ENCODE data around the gene METTL24. TPM values are rescaled to one million over a fixed set of nuclear protein-coding genes. Genes with fewer than 3 reads are reported as not detected.

Gene METTL24
- total and polyA plus RNA-seq, 2 of the 8 experiments (the other 6 are each of a cell fraction or from before 2014, with no cell fraction given): 0.30 to 0.39 TPM

DNA sequence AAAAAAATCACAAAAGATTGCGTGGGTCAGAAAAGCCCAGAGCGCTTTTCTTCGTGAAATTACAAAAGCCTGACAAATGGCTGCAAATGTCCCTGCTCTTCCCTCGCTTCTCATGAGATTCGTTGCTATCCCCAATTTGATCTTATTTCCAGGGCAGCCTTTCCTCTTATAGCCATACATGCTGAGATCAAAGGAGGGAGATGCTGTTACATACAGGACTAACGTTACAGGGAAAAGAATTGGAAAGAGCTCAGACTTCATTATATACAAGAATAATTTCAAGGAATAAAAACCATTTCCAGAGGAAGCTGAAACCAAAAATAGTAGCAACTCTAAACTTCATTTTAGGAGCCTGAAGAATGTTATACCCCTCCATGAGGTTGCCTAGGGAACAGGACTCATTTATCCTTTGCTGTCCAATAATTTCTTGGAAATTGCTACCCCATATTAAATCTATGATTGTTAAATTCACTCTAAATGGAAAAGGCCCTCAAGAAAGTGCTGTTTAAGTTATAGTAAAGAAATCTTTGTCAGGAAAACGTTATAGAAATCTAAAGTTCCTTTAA, 81.0 kb downstream of the METTL24 start:
- Histone ChIP-seq H4K5ac (ENCODE audit: insufficient read length, low read depth, low read length) (no peak overlapping the region), H3K56ac (replicated peaks; ENCODE audit: insufficient read length, low read depth, low read length) (no peak overlapping the region), H3K18ac (ENCODE audit: extremely low read depth, low read length) (no peak overlapping the region), H3K4me3 (ENCODE audit: extremely low read depth in 1 of 4, insufficient read depth in 2 of 4, low read depth in 3 of 4, low read length in 4 of 4) (no peak overlapping the region), H2AK5ac (ENCODE audit: low read depth, low read length) (no peak overlapping the region), H2BK5ac (ENCODE audit: low read depth, low read length) (no peak overlapping the region), H3K23ac (ENCODE audit: insufficient read length) (no peak overlapping the region), H4K20me1 (replicated peaks in 1 of 2; ENCODE audit: control insufficient read depth in 1 of 2, insufficient read depth in 2 of 2, low read length in 2 of 2) (no peaks in the 10 kb centered on the region), H2AFZ (ENCODE audit: low read length) (no peak overlapping the region), H3K9ac (replicated peaks in 1 of 4; ENCODE audit: extremely low read depth in 1 of 4, low read depth in 3 of 4, low read length in 3 of 4) (no peak overlapping the region), H2BK15ac (ENCODE audit: low read length) (no peak overlapping the region), H2BK120ac (replicated peaks; ENCODE audit: low read depth, low read length) (no peak overlapping the region), H3K4ac (replicated peaks; ENCODE audit: insufficient read length, low read depth, low read length) (no peak overlapping the region), H3K79me1 (ENCODE audit: low read depth, low read length) (no peaks in the 10 kb centered on the region), H4K91ac (replicated peaks; ENCODE audit: insufficient read length, low read length) (no peak overlapping the region), H4K8ac (ENCODE audit: extremely low read depth, insufficient read depth, low read length) (no peak overlapping the region), H3K9me3 (ENCODE audit: insufficient read depth in 2 of 2, low read depth in 1 of 2, low read length in 1 of 2) (peaks cover 0 to 5% of the 10 kb centered on the region in 2 experiments; a peak in 2 of 4 replicates), H2BK20ac (ENCODE audit: low read length) (no peak overlapping the region), H3K4me1 (replicated peaks in 1 of 4; ENCODE audit: control insufficient read depth in 3 of 4, insufficient read depth in 4 of 4, low read length in 3 of 4) (no peaks in the 10 kb centered on the region; a peak in 1 of 7 replicates), H3K79me2 (ENCODE audit: control insufficient read depth in 1 of 2, insufficient read depth in 2 of 2, low read length in 2 of 2) (no peaks in the 10 kb centered on the region), H3K4me2 (ENCODE audit: insufficient read depth in 1 of 2, low read depth in 2 of 2, low read length in 2 of 2) (no peak overlapping the region), H2BK12ac (ENCODE audit: low read depth, low read length) (no peak overlapping the region), H3K14ac (ENCODE audit: insufficient read length) (no peak overlapping the region), H3K27me3 (replicated peaks in 1 of 4; ENCODE audit: control insufficient read depth in 3 of 4, extremely low read depth in 1 of 4, insufficient read depth in 3 of 4, low read length in 3 of 4) (no peaks in the 10 kb centered on the region), H3K27ac (ENCODE audit: low read depth, low read length) (no peak overlapping the region), H3K36me3 (ENCODE audit: control insufficient read depth in 2 of 4, insufficient read depth in 4 of 4, low read length in 3 of 4) (no peaks in the 10 kb centered on the region), H3K23me2 (ENCODE audit: low read depth, low read length) (no peaks in the 10 kb centered on the region; the same call in 1 of the 2 replicates)
- TF ChIP-seq CBX5 (IDR thresholded peaks at IDR 0.05; ENCODE audit: low read depth, low read length) (no peak), BACH1 (IDR thresholded peaks at IDR 0.05; ENCODE audit: low read length) (no peak), KDM4A (IDR thresholded peaks at IDR 0.05; ENCODE audit: low read depth, low read length, severe bottlenecking) (no peak), ZNF274 (IDR thresholded peaks at IDR 0.05; ENCODE audit: borderline replicate concordance, extremely low read depth, low read length) (no peak), PHF8 (conservative IDR thresholded peaks at IDR 0.05; ENCODE audit: low read depth, low read length) (no peak), CREB1 (IDR thresholded peaks at IDR 0.05) (no peak), CTCF (IDR thresholded peaks at IDR 0.05; ENCODE audit: control extremely low read depth in 1 of 3, insufficient read depth in 1 of 3, low read depth in 1 of 3, low read length in 3 of 3) (no peak)
- no peak for FAIRE-seq
- POLR2A ChIA-PET (ENCODE audit: partially characterized antibody): no interaction called here
- DNase-seq (ENCODE audit: low read depth in 1 of 2, low spot score in 2 of 2): no peak
- CTCF ChIA-PET (ENCODE audit: partially characterized antibody): interaction anchor here (0.6 to 1.7 kb wide), 4 partner anchors 9 to 237 kb away, joined by 3 to 6 read pairs (median 4); no protein-coding TSS in a partner anchor
- WGBS, 2 experiments (ENCODE audit: extremely low coverage in 1 of 2, insufficient coverage in 1 of 2, insufficient read length in 1 of 2, insufficient replicate concordance in 2 of 2, low coverage in 1 of 2, low lambda C conversion rate in 2 of 2, missing lambda C conversion rate in 1 of 2): 82% methylated on average over 7 of the region's 7 CpGs; no CpG with 5 or more reads in 1 of the 2 experiments
